ENCODE data around the gene GPAM.
A peak's percentile ranks its signal among the peaks of the same experiment; 100 is the strongest.
"Not testable (repeated sequence)": the region's sequence is repeated elsewhere in the genome, so short reads cannot be mapped to it uniquely, and the experiment has no call there.

GPAM gene

GRCh38 chr10:112183329-112184051 lies at the start of gene GPAM:
Gene GPAM, minus strand, starts transcription at chr10:112183765. Its CDS starts 1,981 bp downstream, at chr10:112181784.
- peak; percentile 100 for DNase-seq

- DNase-seq: no peak
Observed at GRCh38 chr10:112232670-112233069, 49.1 kb upstream of the GPAM start.

- no peak for DNase-seq
Observed at GRCh38 chr10:112231602-112232400, 48.2 kb upstream of the GPAM start.

- no peak for DNase-seq
Observed at GRCh38 chr10:112230325-112230988, 46.9 kb upstream of the GPAM start.

GRCh38 chr10:112229901-112230300 lies 46.3 kb upstream of the GPAM start:
- DNase-seq: no peak

GRCh38 chr10:112229096-112229495 lies 45.5 kb upstream of the GPAM start:
- DNase-seq: no peak

- not testable (repeated sequence) for DNase-seq
Observed at GRCh38 chr10:112228366-112229088, 45.0 kb upstream of the GPAM start.

- no peak for DNase-seq
Observed at GRCh38 chr10:112227331-112227987, 43.9 kb upstream of the GPAM start.

GRCh38 chr10:112226439-112227248 lies 43.1 kb upstream of the GPAM start:
- no peak for DNase-seq

- DNase-seq: no peak
Observed at GRCh38 chr10:112225771-112226438, 42.3 kb upstream of the GPAM start.

- no peak for DNase-seq
Observed at GRCh38 chr10:112224933-112225529, 41.5 kb upstream of the GPAM start.

- no peak for DNase-seq
Observed at GRCh38 chr10:112223725-112224124, 40.2 kb upstream of the GPAM start.

- no peak for DNase-seq
Observed at GRCh38 chr10:112222799-112223198, 39.2 kb upstream of the GPAM start.

GRCh38 chr10:112221545-112221944 lies 38.0 kb upstream of the GPAM start:
- DNase-seq: no peak

- no peak for DNase-seq
Observed at GRCh38 chr10:112218960-112219359, 35.4 kb upstream of the GPAM start.

- no peak for DNase-seq
Observed at GRCh38 chr10:112218036-112218390, 34.4 kb upstream of the GPAM start.

GRCh38 chr10:112217386-112218035 lies 33.9 kb upstream of the GPAM start:
- no peak for DNase-seq

- no peak for DNase-seq
Observed at GRCh38 chr10:112216966-112217365, 33.4 kb upstream of the GPAM start.

- no peak for DNase-seq
Observed at GRCh38 chr10:112216151-112216550, 32.6 kb upstream of the GPAM start.

GRCh38 chr10:112215342-112215774 lies 31.8 kb upstream of the GPAM start:
- no peak for DNase-seq
